HG03039 (cell line): ENCODE measurements around the gene CNTN4.

Source experiments
- ATAC-seq: cut with Tn5 transposase; IDR thresholded peaks from one replicate; pipeline ENCODE4 v1.9.1; 2021; ENCODE audit warnings: mild to moderate bottlenecking, moderate library complexity; ENCODE audit not compliant: unreplicated experiment

The CNTN4 gene

GRCh38 chr3:2657971-2658370 lies 559.3 kb downstream of the CNTN4 start:
- ATAC-seq, result no peak

DNA sequence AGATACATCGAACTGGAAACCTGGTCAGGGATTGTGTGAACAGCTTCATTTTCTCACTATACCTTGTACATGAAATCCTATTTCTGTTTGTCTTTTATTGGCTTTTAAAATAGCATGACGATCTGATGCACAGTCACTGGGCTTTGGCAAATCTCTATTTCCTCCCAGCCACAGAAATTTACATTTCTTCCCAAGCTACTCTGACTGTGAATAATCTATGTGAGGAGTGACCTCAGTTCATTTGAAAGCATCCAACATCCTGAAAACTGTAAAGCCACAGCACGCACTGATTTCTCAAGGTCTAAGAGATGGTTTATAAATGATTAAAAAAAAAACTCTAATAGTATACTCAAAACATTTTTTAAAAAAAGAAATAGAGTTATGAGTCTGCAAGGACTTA lies 561.2 kb downstream of the CNTN4 start:
- ATAC-seq, result no peak

GRCh38 chr3:2661078-2661477 lies 562.4 kb downstream of the CNTN4 start:
- no peak for ATAC-seq

DNA sequence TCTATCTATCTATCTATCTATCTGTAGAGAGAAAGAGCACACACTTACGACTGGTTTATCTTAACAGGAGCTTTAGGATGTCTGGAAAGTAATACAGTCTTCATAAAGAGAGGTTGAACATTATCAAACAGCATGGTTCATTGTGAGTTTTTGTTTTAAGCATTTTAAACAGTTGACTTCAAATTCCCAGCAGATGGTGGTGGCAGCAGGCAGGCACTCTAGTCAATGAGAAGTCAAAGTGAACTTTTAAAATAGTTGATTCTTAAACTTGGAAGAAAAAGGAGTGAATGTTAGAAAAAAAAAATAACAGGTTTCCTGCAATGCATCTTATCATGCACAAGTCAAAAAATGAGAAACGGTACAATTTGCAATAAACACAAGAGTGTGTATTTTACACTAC lies 578.8 kb downstream of the CNTN4 start:
- no peak for ATAC-seq

GRCh38 chr3:2680236-2680635 lies 581.6 kb downstream of the CNTN4 start:
- no peak for ATAC-seq

DNA sequence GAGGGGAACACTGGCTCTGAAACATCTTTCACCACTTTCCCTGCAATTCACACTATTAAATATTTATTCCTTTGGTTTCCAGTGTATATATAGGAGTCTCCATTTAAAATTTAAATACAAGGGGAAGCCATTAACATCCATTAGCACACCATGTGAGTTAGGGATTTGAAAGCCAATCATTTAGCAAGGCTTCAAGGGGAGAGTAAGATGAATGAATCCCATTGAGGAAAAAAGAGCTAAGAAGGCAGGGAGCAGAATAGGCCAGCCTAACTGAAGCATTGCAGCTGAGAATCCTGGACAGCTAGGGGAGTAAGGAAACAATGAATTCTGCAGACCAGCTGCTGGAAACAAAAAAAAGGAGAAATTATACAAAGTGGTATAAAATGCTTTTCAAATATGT lies 585.4 kb downstream of the CNTN4 start:
- no peak for ATAC-seq

- no peak for ATAC-seq
Observed at GRCh38 chr3:2686816-2687502, 588.3 kb downstream of the CNTN4 start.

DNA sequence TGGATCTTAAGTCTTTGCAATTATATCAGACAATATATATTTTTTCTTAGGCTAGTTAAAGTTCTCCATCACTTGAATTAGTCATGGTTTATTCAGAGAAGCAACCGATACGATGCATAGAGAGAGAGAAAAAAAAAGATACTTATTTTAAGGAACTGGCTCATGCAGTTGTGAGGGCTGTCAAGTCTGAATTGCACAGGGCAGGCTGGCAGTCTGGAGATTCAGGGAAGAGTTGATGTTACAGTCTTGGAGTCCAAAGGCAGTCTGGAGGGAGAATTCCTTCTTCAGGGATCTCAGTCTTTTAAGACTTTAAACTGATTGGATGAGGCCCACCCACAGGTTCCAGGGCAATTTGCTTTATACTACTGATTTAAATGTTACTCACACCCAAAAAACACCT lies 598.9 kb downstream of the CNTN4 start:
- no peak for ATAC-seq

GRCh38 chr3:2701471-2701870 lies 602.8 kb downstream of the CNTN4 start:
- ATAC-seq, result no peak

- ATAC-seq, result no peak
Observed at GRCh38 chr3:2706144-2706835, 607.6 kb downstream of the CNTN4 start.

DNA sequence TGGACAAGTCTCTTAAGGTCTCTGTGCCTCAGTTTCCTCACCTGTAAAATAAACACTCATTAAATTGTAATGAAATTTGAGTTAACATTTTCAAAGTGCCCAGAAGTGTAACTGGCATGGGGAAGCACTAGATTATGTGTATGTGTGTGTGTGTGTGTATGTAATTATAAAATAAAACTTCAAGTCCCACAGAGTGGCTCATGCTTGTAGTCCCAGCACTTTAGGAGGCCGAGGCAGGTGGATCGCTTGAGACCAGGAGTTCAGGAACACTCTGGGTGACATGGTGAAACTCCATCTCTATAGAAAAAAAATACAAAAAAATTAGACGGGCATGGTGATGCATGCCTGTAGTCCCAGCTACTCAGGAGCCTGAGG lies 608.2 kb downstream of the CNTN4 start:
- ATAC-seq, result no peak

- no peak for ATAC-seq
Observed at GRCh38 chr3:2711081-2711480, 612.4 kb downstream of the CNTN4 start.

- no peak for ATAC-seq
Observed at GRCh38 chr3:2713923-2714322, 615.3 kb downstream of the CNTN4 start.

DNA sequence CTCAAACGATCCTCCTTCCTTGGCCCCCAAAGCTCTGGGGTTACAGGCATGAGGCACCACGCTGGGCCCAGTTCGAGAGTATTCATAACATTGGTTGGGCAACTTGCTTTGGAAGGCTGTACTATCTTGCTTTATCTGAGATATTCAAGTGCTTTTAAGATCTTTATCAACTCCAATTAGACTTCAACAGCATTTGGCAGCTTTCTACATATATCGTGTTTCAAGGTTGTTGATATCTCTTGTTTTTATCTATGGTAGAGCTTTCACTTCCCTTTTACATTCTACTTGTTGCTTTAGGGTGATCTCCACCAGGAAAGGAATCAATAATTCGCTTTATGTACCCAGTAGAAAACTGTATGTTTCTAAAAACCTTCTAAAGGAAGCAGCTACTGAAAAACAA lies 616.2 kb downstream of the CNTN4 start:
- no peak for ATAC-seq

DNA sequence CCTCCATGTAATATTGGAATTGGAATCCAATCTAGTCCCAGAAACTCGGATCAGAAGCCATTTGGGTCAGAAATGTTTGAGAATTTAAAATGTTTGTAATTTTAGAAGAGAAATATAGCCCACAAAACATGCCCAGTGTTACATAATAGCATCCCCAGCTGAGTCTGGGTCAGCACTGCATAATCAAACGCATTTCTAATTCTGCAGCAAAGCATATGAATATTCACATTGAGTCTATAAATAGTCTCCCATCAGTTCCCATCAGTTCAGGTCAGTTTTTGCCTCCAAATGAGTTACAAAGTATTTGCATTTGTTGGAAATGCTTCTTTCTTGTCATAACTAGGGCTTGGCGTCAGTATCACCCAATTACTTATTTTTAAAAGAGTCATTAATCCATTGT lies 628.4 kb downstream of the CNTN4 start:
- no peak for ATAC-seq

- no peak for ATAC-seq
Observed at GRCh38 chr3:2727610-2728318, 629.1 kb downstream of the CNTN4 start.

GRCh38 chr3:2731843-2732242 lies 633.2 kb downstream of the CNTN4 start:
- no peak for ATAC-seq

DNA sequence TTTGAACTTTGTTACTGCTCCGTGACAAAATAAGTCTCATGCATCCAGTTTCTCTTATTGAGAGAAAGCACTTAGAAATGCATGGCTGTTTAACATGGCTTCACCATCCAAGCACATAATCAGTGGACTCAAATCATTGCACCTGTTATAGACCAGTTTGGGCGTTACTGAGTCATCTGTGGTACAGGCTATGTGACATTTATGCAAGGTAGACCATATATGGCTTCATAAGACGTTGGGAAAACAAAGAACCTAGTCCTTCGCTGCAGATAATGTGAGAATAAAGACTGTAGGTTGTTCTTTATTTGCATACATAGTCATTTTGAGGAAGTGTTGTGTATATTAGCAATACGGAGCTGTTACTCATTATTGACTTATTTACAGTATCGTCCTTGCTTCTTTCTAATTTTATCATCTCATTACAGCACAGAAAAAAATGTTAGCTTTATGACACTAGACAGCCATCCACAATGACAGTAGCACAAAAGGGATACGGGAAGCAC lies 636.8 kb downstream of the CNTN4 start:
- peak; percentile 38 for ATAC-seq

DNA sequence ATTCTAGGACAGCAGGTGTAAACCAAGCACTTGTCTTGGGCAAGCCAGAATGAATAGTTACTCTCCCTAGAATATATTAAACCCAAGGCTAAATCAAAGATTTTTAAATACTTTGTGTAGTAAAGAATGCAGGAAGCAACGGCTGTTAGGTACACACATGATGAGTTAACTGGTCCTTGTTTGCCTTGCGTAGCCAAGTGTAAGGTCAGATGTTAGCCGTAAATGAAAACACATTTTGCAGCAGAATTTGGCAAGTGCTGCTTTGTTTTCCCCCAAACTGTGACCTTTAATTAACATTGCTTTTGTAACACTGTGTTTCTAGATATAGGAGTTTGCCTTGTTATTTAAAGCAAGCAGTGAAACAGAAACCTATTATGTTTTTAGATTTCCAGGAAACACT lies 642.9 kb downstream of the CNTN4 start:
- no peak for ATAC-seq

DNA sequence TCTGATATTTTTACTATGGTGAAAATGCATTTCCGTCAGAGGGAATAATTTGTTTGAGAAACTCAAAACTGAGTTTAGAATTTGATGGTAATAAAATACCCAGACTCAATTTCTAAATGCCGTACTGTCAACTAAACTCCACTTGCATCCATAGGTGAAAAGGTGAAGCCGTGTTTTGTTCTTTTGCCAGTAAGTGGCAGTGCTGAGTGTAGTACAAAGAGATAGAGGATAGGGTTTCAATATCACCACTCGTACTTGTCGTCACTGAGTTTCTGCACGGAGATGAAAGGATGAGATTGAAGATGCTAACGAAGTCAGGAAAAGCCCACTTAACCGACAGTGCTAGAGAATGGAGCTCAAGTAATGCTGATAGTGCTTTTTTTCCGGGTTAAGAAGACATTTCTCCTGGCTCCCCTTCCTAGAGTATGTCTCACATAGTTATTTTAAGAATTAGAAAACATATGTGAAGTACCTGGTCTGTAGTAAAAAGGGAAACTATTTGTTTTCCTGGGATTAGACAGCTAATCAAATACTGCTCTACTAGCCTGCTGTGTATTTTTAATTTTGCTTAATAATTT lies 666.4 kb downstream of the CNTN4 start:
- ATAC-seq, result peak; percentile 72

GRCh38 chr3:2770451-2770850 lies 671.8 kb downstream of the CNTN4 start:
- no peak for ATAC-seq

- ATAC-seq, result peak; percentile 85
Observed at GRCh38 chr3:2771193-2771592, 672.5 kb downstream of the CNTN4 start.
